Left forelimb (tissue), 1 donor: Measurements from ENCODE around the gene GGNBP2.
A peak's percentile ranks its signal among the peaks of the same experiment; 100 is the strongest.
"Not testable (repeated sequence)": the region's sequence is repeated elsewhere in the genome, so short reads cannot be mapped to it uniquely, and the experiment has no call there.

Experiments
- DNase-seq: peaks from one replicate; pipeline ENCODE4 v3.0.0-alpha.2; 2018; ENCODE audit warnings: low spot score

Gene GGNBP2

GRCh38 chr17:36544307-36545076 lies at the start of gene GGNBP2:
Gene GGNBP2, plus strand, starts transcription at chr17:36544919. Its CDS starts 806 bp downstream, at chr17:36545725.
- peak; percentile 97 for DNase-seq

- DNase-seq = no peak
Observed at GRCh38 chr17:36495076-36495578, 49.6 kb upstream of the GGNBP2 start.

- no peak for DNase-seq
Observed at GRCh38 chr17:36496018-36496789, 48.5 kb upstream of the GGNBP2 start.

- no peak for DNase-seq
Observed at GRCh38 chr17:36498155-36498554, 46.6 kb upstream of the GGNBP2 start.

GRCh38 chr17:36498560-36499300 lies 46.0 kb upstream of the GGNBP2 start:
- no peak for DNase-seq

GRCh38 chr17:36500745-36501225 lies 43.9 kb upstream of the GGNBP2 start:
- DNase-seq = no peak

- DNase-seq = no peak
Observed at GRCh38 chr17:36501351-36501750, 43.4 kb upstream of the GGNBP2 start.

- DNase-seq = no peak
Observed at GRCh38 chr17:36501963-36502362, 42.8 kb upstream of the GGNBP2 start.

GRCh38 chr17:36503456-36504155 lies 41.1 kb upstream of the GGNBP2 start:
- DNase-seq = no peak

GRCh38 chr17:36504156-36504545 lies 40.6 kb upstream of the GGNBP2 start:
- no peak for DNase-seq

GRCh38 chr17:36505171-36505570 lies 39.5 kb upstream of the GGNBP2 start:
- no peak for DNase-seq

GRCh38 chr17:36506249-36506826 lies 38.4 kb upstream of the GGNBP2 start:
- no peak for DNase-seq

- no peak for DNase-seq
Observed at GRCh38 chr17:36506831-36507230, 37.9 kb upstream of the GGNBP2 start.

GRCh38 chr17:36507266-36507665 lies 37.5 kb upstream of the GGNBP2 start:
- DNase-seq = no peak

- not testable (repeated sequence) for DNase-seq
Observed at GRCh38 chr17:36508439-36508838, 36.3 kb upstream of the GGNBP2 start.

- DNase-seq = no peak
Observed at GRCh38 chr17:36509272-36509985, 35.3 kb upstream of the GGNBP2 start.

- no peak for DNase-seq
Observed at GRCh38 chr17:36510636-36511035, 34.1 kb upstream of the GGNBP2 start.

- DNase-seq = no peak
Observed at GRCh38 chr17:36511216-36511615, 33.5 kb upstream of the GGNBP2 start.

- DNase-seq = no peak
Observed at GRCh38 chr17:36512641-36513040, 32.1 kb upstream of the GGNBP2 start.

GRCh38 chr17:36514856-36515255 lies 29.9 kb upstream of the GGNBP2 start:
- DNase-seq = no peak

- no peak for DNase-seq
Observed at GRCh38 chr17:36515837-36516236, 28.9 kb upstream of the GGNBP2 start.
